Raji (cell line): ENCODE results near the gene BMP5.

Experiments used
- POLR2A ChIP-seq: IDR thresholded peaks from 2 replicates; pipeline ENCODE4 v1.6.1; 2011; ENCODE audit warnings: low read depth, low read length, control low read depth; ENCODE audit not compliant: insufficient read depth

BMP5 gene

GRCh38 chr6:55833284-55833683, 42.1 kb downstream of the BMP5 start:
- no peak for TF ChIP-seq POLR2A

GRCh38 chr6:55827818-55828522, 47.4 kb downstream of the BMP5 start:
- TF ChIP-seq POLR2A: no peak

- no peak for TF ChIP-seq POLR2A
These were observed 48.4 kb downstream of the BMP5 start for GRCh38 chr6:55826941-55827340.

- no peak for TF ChIP-seq POLR2A
These were observed 49.9 kb downstream of the BMP5 start for GRCh38 chr6:55825402-55826051.

GRCh38 chr6:55822815-55823214, 52.6 kb downstream of the BMP5 start:
- no peak for TF ChIP-seq POLR2A

GRCh38 chr6:55822005-55822404, 53.4 kb downstream of the BMP5 start:
- TF ChIP-seq POLR2A: no peak

- TF ChIP-seq POLR2A: no peak
These were observed 54.7 kb downstream of the BMP5 start for GRCh38 chr6:55820696-55821095.

GRCh38 chr6:55819811-55820210, 55.6 kb downstream of the BMP5 start:
- TF ChIP-seq POLR2A: no peak

GRCh38 chr6:55818482-55818881, 56.9 kb downstream of the BMP5 start:
- no peak for TF ChIP-seq POLR2A

GRCh38 chr6:55812509-55812908, 62.9 kb downstream of the BMP5 start:
- TF ChIP-seq POLR2A: no peak

- no peak for TF ChIP-seq POLR2A
These were observed 64.3 kb downstream of the BMP5 start for GRCh38 chr6:55811074-55811473.

GRCh38 chr6:55802259-55802658, 73.1 kb downstream of the BMP5 start:
- no peak for TF ChIP-seq POLR2A

GRCh38 chr6:55798571-55798970, 76.8 kb downstream of the BMP5 start:
- no peak for TF ChIP-seq POLR2A

- no peak for TF ChIP-seq POLR2A
These were observed 81.1 kb downstream of the BMP5 start for GRCh38 chr6:55794136-55794812.

- TF ChIP-seq POLR2A: no peak
These were observed 90.1 kb downstream of the BMP5 start for GRCh38 chr6:55785273-55785672.

- TF ChIP-seq POLR2A: no peak
These were observed 93.1 kb downstream of the BMP5 start for GRCh38 chr6:55782275-55782674.
